ENCODE results near the gene FCGR3A. TPM values are rescaled to one million over a fixed set of nuclear protein-coding genes. Genes with fewer than 3 reads are reported as not detected.

Gene FCGR3A
- total and polyA plus RNA-seq, 2 donors (not counting 1 experiment from before 2014, with no cell fraction given): 1.3 to 3.1 TPM

GRCh38 chr1:161494091-161494735, 55.4 kb downstream of the FCGR3A start:
- no peak overlapping the region for H3K4me3 Mint-ChIP-seq
- Histone ChIP-seq H3K36me3 (replicated peaks in 1 of 2; ENCODE audit: control extremely low read depth in 1 of 2, control insufficient read depth in 1 of 2, extremely low read depth in 1 of 2, insufficient read depth in 2 of 2, low read length in 1 of 2) (no peaks in the 10 kb centered on the region), H3K4me1 (ENCODE audit: control insufficient read depth in 2 of 2, insufficient read depth in 2 of 2, low read length in 2 of 2) (peaks cover 0 to 3% of the 10 kb centered on the region in 2 donors), H3K27ac (ENCODE audit: low read length in 2 of 2) (no peak overlapping the region), H3K9ac (ENCODE audit: low read length) (no peak overlapping the region), H2AFZ (ENCODE audit: insufficient read depth, low read depth, low read length, poor library complexity, severe bottlenecking) (no peak overlapping the region), H3K9me3 (ENCODE audit: control extremely low read depth in 1 of 3, control insufficient read depth in 2 of 3, insufficient read depth in 1 of 3, low read length in 2 of 3) (no peaks in the 10 kb centered on the region), H3K27me3 (replicated peaks in 1 of 4; ENCODE audit: control extremely low read depth in 1 of 4, control insufficient read depth in 3 of 4, insufficient read depth in 4 of 4, low read length in 3 of 4) (peaks cover 0 to 36% (median 22%) of the 10 kb centered on the region in 4 experiments), H3K4me2 (replicated peaks; ENCODE audit: low read depth, low read length, poor library complexity, severe bottlenecking) (no peak overlapping the region), H4K20me1 (ENCODE audit: control insufficient read depth, insufficient read depth, low read length, poor library complexity, severe bottlenecking) (no peaks in the 10 kb centered on the region), H3K79me2 (ENCODE audit: control insufficient read depth, insufficient read depth, low read length) (no peaks in the 10 kb centered on the region), H3K4me3 (ENCODE audit: control extremely low read depth in 1 of 5, extremely low read depth in 1 of 5, insufficient read depth in 1 of 5, low read depth in 2 of 5, low read length in 4 of 5) (no peak overlapping the region)
- WGBS (ENCODE audit: insufficient coverage): 83% methylated on average over 2 of the region's 3 CpGs
- H3K4me1 Mint-ChIP-seq: peaks cover 3% of the 10 kb centered on the region
- peaks cover 50% of the 10 kb centered on the region for H3K27me3 Mint-ChIP-seq
- ChIA-PET CTCF (interaction anchor here (0.6 to 1.7 kb wide), 3 partner anchors 9 to 247 kb away, joined by 3 to 10 read pairs (median 6); no protein-coding TSS in a partner anchor), POLR2A (no interaction called here)
- H3K9me3 Mint-ChIP-seq (ENCODE audit: insufficient read depth): no peaks in the 10 kb centered on the region
- TF ChIP-seq EZH2 (IDR thresholded peaks at IDR 0.05; ENCODE audit: borderline replicate concordance, insufficient read depth, low read depth, low read length, poor library complexity, severe bottlenecking) (no peak), CTCF (IDR thresholded peaks at IDR 0.05) (no peak)
- no peak overlapping the region for H3K27ac Mint-ChIP-seq
- ATAC-seq (ENCODE audit: low read depth) (no peak), DNase-seq (no peak)
- intact Hi-C loops (cut with micrococcal nuclease): no loop called here

GRCh38 chr1:161492827-161493226, 56.8 kb downstream of the FCGR3A start:
- ATAC-seq (ENCODE audit: low read depth): no peak
- Mint-ChIP-seq H3K4me1 (peaks cover 3% of the 10 kb centered on the region), H3K4me3 (no peak overlapping the region), H3K9me3 (ENCODE audit: insufficient read depth) (no peaks in the 10 kb centered on the region), H3K27me3 (peaks cover 53% of the 10 kb centered on the region), H3K27ac (no peak overlapping the region)
- Histone ChIP-seq H3K79me2 (ENCODE audit: control insufficient read depth, insufficient read depth, low read length) (no peaks in the 10 kb centered on the region), H4K20me1 (ENCODE audit: control insufficient read depth, insufficient read depth, low read length, poor library complexity, severe bottlenecking) (no peaks in the 10 kb centered on the region), H3K4me2 (replicated peaks; ENCODE audit: low read depth, low read length, poor library complexity, severe bottlenecking) (no peak overlapping the region), H3K27ac (ENCODE audit: low read length in 2 of 2) (no peak overlapping the region), H3K4me1 (ENCODE audit: control insufficient read depth in 2 of 2, insufficient read depth in 2 of 2, low read length in 2 of 2) (no peaks in the 10 kb centered on the region), H2AFZ (ENCODE audit: insufficient read depth, low read depth, low read length, poor library complexity, severe bottlenecking) (no peak overlapping the region), H3K27me3 (replicated peaks in 1 of 4; ENCODE audit: control extremely low read depth in 1 of 4, control insufficient read depth in 3 of 4, insufficient read depth in 4 of 4, low read length in 3 of 4) (peaks cover 0 to 44% (median 20%) of the 10 kb centered on the region in 4 experiments), H3K36me3 (replicated peaks in 1 of 2; ENCODE audit: control extremely low read depth in 1 of 2, control insufficient read depth in 1 of 2, extremely low read depth in 1 of 2, insufficient read depth in 2 of 2, low read length in 1 of 2) (no peaks in the 10 kb centered on the region), H3K4me3 (ENCODE audit: control extremely low read depth in 1 of 5, extremely low read depth in 1 of 5, insufficient read depth in 1 of 5, low read depth in 2 of 5, low read length in 4 of 5) (no peak overlapping the region), H3K9me3 (ENCODE audit: control extremely low read depth in 1 of 3, control insufficient read depth in 2 of 3, insufficient read depth in 1 of 3, low read length in 2 of 3) (no peaks in the 10 kb centered on the region), H3K9ac (ENCODE audit: low read length) (no peak overlapping the region)
- TF ChIP-seq EZH2 (IDR thresholded peaks at IDR 0.05; ENCODE audit: borderline replicate concordance, insufficient read depth, low read depth, low read length, poor library complexity, severe bottlenecking): no peak
- TF ChIP-seq CTCF (IDR thresholded peaks at IDR 0.05): no peak
- no peak for DNase-seq
- POLR2A ChIA-PET: no interaction called here
- WGBS (ENCODE audit: insufficient coverage): no CpG with 5 or more reads among the region's 2 CpGs
- intact Hi-C loops (cut with micrococcal nuclease): no loop called here
- CTCF ChIA-PET: interaction anchor here (1.1 kb wide), 1 partner anchor 9 kb away, joined by 3 read pairs; no protein-coding TSS in a partner anchor

Data from B cell (primary cell).